GM19240 (cell line): Measurements from ENCODE around the gene AFAP1L1.

Experiments used
- DNase-seq: peaks from one replicate; pipeline ENCODE4 v3.0.0; 2011; ENCODE audit warnings: low spot score; ENCODE audit not compliant: insufficient read length

Gene AFAP1L1

DNA sequence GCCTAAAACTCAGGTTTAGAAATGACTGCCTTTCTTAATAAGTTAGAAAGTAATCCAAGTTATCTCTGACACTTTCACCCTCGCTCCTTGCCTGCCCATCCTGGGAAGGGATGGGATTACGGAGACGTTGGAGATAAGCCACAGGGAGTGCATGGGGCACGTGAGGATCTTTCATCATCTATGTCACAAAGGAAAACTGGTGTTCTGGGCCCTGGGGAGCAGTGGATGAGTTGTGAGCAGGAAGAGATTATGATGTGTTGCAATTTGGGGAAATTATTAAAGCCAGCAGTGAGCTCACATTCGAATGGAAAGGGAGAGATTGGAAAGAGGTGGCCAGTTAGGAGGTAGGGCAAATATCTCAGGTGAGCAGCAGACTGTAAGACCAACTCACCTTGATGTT, 12.8 kb downstream of the AFAP1L1 start:
- DNase-seq, result no peak

DNA sequence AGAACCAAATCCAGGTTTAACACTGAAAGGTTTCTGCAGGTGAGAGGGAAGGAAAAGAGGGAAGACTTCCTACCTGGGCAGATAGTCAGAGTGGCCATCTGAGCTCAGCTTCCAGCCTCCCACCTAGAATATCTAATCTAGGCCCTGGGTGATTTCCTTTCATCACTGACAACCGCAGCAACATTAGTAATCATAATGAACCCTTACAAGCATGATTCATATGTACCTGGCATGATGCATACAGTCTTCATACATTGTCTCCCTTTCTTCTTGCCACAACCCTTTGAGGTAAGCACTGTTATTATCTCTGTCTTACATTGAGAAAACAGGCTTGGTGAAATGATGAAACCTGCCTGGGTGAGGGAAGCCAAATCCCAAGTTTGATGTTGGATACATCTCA, 13.5 kb downstream of the AFAP1L1 start:
- DNase-seq, result no peak

DNA sequence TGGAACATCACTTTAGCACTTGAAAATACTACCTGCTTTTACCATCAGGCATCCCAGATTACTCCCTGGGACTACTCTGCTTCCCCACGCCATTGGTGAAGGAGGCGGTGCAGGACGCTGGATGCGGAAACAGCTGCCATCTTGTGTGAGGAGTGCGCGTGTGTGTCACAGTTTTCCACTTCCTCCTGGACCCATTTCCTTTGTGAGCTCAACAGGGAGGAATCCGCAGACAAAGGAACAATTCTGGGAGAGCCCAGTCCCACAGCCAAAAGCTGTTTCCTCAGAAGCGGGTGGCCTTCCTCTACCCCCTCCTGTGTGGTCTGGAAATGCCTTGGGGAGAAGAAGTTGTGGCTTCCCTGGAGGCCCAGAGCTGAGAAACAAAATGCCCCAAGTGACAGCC, 16.8 kb downstream of the AFAP1L1 start:
- DNase-seq, result no peak

DNA sequence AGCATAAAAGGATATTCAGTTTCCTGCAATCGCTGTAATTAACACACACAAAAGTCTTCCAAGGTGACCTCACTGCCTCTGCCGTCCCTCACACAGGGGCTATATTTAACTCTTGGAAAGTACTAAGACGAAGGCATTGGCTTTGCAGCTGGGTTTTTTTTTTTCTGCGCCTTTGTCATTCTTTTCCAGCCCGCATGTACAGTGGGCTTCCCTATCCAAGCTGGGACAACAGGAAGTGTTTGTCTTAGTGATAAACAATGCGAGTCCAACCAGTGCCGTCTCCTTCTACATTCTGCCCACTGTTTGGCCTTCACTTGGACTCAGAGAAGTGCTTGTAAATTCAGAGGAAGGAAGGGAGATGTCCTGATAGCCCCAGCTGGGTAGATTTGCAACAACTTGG, 17.6 kb downstream of the AFAP1L1 start:
- no peak for DNase-seq

DNA sequence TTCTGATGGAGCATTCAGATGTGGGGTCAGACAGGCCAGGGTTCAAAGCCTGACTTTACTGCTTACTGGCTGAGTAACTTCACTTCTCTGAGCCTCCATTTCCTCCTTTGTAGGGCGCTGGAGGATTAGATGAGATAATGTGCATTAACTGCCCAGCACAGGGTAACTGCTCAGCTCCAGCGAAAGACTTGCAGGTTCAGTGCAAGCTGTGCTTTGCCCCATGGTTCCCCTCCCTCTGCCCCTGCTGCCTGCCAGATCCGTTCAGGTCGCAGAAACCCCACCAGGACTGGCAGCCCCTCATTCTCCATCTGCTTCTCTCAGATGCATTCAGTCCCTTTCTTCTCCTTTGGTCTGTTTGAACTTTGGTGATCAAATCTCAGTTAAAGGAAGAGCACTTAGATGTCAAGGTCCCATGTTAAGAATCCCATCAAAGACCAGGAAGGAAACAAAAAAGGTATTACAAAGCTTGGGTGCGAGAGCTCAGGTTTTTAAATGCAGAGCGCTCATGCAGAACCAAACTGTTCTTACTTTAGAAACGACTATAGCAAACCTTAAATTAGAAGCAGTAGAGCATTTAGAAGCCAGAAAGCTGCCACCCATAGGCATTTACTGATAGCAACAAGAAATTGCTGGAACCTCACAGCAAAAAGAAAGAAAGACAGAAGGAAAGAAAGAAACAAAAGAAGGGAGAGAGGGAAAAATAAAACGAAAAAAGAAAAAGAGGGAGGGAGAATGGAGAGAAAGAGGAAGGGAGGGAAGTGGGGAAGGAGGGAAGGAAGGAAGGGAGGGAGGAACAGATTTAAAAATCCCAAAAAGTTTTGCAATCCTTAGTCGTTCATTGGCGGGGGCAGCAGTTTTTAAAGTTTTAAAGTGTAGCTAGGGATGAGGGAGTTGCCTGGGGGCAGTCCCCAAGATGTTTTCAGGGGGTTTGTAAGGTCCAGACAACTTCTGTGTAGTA, 23.5 kb downstream of the AFAP1L1 start:
- no peak for DNase-seq

DNA sequence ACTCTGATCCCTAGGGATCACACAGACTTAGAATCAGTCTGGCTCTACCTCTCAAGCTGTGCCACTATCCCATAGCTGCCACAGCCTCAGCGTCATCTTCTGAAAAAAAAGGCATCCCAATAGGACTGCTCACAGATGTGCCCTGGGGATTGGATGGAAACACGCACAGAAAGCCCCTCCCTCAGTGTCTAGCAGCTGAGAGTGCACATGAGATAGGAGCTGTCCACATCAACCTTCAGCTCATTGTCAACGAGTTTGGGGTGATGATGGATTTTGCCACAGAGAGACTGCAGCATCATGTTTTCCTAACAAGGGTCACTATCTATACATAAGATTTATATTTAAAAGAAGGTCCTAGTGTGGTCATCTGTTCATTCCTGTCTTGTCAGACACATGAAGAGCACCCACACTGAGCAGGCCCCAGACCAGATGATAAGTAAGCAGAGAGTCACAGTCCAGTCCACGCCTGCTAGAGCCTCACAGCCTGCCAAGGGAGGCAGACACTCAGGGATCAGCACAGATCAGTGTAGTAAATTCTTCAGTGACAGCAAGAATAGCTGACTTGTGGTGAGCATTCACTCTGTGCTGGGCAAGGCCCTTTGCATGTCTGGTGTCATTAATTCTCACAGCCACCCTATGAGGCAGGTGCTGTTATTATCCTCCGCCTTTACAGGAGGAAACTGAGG, 25.8 kb downstream of the AFAP1L1 start:
- DNase-seq, result no peak

DNA sequence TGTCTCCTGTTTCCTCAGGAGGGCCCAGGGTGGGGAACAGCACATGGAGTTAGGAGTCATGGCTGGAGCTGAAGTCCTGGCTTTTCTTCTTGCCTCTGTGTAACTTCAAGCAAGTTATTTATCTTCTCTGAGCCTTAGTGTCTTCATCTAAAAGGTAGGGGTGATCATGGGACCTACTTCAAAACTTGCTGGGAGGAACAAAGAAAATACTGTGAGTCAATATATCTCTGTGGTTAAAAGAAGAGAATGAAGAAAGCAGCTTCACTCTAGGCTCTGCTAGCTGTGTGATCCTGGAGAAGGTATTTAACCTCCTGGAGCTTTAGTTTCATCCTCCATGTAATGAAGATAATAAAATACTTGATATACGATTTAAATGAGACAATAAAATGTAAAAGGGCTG, 26.5 kb downstream of the AFAP1L1 start:
- no peak for DNase-seq

DNA sequence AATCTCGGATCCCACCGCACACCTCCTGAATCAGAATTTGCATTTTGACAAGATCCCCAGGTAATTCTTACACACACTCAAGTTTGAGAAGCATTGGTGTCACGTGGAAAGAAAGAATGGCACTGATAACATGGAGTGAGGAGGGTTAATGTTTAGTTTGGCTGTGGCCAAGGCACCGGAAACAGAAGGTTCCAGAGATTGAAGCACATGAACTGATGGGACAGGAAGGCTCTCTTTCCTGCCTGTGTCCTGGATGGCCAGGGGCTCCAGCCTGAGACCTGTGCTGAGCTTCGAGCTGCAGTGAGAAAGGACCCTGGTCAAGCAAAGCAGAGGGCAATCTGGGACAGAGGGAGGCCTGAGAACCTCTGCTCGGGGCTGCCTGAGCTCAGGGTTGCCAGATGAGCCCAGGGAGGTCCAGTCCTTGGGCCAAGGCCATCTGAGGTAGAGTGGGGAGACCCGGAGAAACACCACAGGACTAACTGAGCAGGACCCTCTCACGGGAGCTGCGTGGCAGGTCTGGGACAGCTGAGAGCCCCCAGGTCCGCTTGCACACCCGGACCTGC, 27.3 kb downstream of the AFAP1L1 start:
- DNase-seq, result no peak

DNA sequence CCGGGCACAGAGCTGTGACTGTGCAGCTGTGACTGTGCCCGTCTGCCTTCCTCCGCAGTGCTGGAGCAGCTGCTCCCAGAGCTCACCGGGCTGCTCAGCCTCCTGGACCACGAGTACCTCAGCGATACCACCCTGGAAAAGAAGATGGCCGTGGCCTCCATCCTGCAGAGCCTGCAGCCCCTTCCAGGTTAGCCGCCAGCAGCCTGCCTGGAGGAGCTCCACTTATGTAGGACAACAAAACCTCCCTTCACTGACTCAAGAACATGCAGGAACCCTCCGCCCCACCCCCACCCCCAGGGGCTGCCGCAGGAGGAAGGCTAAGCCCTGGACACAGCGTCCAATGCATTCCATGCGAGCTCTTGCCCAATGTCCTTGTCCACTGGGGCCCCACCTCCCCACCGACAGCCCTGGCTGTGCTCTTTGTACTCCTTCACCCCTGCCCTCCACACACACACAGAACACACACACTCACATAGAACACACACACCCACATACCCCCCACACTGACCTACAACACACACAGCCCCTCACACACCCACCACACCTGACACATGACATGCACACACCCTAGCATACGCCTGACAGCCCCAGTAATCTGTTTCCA, 27.9 kb downstream of the AFAP1L1 start:
- DNase-seq, result no peak

DNA sequence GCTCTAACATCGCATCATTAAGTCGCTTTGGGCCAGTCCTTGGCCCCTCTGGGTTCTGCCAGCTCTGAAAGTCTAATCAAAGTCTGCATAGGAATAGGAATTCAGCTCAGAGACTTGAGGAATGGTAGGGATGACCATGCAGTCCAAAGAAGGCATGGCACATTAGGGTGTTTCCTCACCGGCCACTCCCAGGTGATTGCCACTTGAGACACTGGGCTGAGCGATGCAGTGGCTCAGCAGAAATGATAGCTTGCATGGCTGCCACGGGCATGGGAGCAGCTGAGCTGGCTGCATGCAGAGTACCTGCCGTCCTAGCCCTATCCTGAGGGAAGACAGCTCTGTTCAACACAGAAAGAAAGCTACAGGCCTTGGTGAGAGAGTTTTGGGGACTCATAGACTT, 28.8 kb downstream of the AFAP1L1 start:
- DNase-seq, result no peak

DNA sequence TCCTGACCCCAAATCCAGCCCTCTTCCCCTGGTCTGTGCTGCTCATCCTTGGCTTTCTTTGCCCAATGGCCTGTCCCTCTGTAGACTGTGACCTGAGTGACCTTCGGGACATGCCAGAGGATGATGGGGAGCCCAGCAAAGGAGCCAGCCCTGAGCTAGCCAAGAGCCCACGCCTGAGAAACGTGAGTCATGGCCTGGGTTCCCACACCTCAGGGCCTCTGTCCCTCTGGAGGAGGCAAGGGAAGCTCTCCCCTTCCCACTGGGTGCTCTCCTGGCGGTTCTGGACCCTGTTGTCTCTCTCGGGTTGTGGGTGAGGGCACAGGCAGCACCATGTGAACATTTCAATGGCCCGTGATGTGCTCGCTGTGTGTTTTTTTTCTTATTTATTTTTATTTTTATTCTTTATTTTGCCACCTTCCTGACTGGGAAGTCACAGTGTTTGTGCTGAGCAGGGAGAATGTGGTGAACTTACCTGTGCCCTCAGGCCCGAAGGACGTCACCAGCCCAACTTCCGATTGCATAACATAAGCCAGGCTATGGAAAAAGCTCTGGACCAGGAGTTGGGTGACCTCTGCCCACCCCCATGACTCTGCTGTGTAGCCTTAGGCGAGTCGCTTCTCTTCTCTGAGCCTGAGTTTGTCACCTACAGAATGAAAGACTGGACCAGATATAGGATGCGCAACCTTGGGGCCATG, 29.5 kb downstream of the AFAP1L1 start:
- no peak for DNase-seq

DNA sequence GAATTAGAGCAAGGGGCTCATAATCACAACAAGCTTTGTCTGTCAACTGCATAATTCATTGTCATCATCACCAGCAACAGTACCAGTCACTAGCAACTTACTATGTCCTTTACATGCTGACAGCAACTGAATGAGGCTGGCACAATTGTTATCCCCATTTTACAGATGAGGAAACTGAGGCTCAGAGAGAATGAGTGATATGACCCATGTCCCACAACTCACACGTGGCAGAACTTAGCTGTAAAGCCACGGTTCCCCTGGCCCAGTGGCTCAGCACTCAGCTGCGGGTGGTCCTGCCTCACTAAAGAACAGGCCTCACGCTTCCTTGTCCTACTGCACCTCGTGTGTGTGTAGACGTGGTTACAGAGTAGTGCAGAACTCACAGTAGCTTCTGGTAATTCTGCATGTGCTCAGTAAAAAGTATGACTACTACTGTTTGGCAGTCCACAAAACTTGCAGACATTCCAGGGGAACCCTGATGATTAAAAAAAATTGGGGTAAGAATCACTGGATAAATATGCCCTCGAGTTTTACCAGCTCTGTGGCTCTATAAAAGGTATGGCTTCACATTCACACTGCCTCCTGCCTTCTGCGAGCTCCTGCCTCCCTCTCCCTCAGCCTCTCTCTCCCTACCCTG, 30.2 kb downstream of the AFAP1L1 start:
- DNase-seq, result no peak

DNA sequence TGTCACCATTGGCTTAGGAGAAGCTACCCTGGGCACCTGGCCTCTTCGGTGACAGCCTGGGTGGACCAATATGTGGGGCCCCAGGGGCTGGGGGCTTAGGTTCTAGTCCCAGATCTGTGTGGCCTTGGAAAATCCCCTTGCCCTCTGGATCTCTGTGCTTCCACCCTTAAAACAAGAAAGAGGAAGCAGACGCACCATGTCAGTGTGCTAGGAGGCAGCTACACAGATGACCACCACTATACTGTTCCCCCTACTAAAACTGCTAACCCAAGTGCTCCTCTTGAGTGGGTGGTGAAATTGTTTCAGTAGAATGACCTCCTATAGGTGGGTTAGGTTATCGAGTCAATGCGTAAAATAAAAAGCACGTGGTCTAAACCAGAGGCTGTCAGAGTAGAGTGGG, 31.0 kb downstream of the AFAP1L1 start:
- DNase-seq, result no peak

DNA sequence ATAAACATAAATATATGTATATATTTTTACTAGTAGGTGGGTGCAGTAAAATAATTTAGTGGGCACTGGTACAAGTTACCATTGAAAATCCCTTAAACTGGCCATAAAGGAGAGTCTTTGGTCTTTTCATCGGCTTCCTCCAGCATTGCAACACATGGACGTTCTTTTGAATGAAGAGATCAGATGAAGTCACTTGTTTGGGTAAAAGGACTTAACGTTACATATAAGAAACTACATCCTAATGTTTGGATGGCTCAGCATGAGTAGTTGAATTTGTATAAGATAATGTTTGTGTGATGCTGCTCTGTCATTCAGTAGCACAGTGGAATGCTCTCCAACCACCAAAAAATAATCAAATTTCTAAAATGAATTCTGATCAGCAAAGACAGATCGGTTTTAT, 31.6 kb downstream of the AFAP1L1 start:
- no peak for DNase-seq

DNA sequence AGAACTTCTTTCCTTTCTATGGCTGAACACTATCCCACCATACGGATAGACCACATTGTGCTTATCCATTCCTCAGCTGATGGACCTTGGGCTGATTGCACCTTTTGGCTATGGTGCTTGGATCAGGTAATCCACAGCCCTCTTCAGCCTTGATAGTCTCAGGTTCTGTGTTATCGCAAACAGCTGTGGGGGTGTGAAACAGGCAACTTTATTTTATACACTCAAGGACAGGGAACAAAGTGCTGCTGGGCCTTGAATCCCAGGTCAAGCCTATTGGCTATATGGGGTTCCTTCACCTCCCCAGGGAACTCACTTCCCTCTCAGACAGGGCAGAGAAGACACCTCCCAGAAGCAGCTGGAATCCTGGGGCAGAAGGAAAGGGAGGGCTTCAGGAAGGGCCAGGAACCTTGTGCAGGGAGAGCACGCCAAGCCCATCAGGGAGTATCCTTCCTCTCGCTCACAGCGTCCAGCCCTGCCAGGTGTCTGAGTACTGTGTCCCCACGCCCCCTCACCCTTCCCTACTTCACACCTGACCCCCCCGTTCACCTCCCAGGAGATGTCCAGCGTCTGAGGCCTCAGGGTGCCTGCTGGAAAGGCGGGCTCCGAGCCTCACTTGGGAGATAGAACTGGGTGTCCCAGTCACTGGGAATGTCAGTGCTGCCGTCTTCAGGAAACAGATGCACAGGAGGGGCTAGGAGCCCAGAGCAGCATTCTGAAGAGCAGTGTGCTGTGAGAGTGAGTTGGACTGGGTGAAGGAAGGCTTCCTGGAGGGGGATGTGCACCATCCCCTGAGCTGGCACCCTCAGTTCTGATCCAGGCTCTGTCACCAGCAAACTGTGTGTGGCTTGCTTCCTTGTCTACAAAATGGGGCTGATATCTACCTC, 32.8 kb downstream of the AFAP1L1 start:
- DNase-seq, result no peak

DNA sequence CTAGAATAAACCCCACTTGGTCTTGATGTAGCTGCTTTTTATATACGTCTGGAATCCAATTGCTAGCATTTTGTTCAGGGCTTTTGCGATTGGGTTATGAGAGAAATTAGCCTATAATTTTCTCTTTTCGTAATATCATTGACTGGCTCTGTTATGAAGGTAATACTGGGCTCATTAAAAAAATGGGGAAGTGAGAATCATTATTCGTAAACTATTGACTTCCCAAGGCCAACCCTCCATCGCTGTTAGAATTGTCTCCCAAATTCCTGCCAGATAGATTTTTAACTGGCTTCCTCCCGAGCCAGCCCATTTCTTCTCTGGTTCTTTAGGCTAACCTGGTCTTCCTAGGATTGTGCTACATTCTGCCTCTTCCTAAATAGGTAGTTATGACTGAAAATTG, 37.7 kb downstream of the AFAP1L1 start:
- no peak for DNase-seq

DNA sequence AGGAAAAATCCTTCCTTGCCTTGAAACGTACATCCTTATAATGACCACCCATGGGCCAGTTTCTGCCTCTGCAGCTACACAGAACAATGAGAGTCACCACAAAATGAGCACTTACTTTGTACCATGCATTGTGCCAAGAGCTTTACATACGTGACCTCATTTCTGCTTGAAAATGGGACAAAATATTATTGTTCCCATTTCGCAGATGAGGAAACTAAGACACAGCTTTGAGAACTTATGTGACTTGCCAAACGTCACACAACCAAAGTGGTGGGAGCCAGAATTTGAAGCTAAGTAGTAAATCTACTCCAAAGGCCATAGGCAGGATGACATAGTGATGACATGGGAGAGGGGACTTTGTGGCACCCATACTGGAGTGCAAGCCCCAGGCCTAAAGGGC, 38.8 kb downstream of the AFAP1L1 start:
- DNase-seq, result no peak

DNA sequence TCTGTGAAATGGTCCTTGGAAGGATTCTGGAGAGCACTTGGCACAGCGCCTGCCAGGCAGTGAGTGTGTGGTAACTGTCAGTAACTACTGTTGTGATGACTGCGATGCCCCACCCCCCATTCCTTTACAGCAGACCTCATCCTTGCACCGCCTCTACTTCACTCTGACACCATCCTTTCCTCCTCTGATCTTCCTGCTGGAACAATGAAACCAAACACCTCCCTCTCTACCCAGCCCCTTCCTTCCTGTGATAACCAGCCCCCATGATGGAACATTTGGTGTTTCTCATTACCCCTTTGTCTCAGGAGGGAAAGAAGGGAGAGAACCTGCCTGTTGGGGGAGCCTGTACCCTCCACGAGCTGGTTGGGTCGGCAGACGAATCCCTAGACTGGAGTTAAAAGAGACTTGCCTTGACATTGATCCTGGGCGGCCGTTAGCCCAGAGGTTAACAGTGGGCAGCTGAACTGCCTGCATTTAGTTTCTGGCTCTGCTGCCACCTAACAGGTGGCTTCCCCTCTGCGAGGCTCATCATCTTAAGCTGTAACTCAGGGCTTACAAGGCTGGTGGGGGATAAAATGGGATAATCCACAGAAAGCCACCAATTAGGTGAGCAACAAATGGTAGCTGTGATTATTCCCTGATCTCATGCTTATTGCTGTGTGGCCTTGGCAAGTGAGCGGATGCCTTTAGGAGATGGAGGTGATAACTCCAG, 39.4 kb downstream of the AFAP1L1 start:
- DNase-seq, result no peak

DNA sequence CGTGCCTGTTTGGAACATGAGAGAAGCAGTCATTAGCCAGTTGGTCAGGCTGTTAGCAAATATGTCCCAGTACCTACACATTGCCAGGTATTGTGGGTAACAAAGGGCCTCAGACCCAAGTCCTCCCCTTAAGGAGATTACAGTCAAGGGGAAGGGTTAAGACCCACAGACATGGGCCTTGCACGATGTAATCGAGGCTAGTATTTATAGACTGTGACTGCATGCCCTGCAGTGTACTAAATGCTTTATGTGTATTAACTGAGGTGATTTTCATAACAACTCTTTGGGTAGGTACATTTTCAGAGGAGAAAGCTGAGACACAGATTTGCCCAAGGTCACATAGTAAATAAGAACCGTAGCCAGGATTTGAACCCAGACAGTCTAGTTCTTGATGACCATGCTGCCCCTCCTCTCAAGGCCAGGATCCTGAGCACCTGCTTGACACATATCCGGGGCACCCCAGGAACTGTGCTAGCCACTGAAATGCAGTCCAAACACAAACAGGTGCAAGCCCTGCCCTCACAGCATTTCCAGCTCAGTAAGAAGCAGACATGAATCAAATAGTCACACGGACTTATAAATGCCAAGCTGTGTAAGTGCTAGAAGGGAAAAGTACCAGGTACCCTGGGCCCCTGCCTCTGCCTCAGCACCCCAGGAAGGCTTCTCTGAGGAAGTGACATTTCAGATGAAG, 41.6 kb downstream of the AFAP1L1 start:
- DNase-seq, result no peak
